Panc1 (cell line): ENCODE data around the gene UTF1.

Source experiments
- CTCF ChIP-seq: fragments of 450-650 bp; IDR thresholded peaks from 2 replicates; pipeline ENCODE4 v1.5.1; 2017; ENCODE audit warnings: mild to moderate bottlenecking
- POLR2AphosphoS5 ChIP-seq: IDR thresholded peaks from 2 replicates; pipeline ENCODE4 v1.6.1; 2012; ENCODE audit warnings: mild to moderate bottlenecking, low read depth, low read length, moderate library complexity
- REST ChIP-seq, 2 experiments: IDR thresholded peaks; 2 replicates each; pipeline ENCODE4 v1.6.1; 2011 to 2012; ENCODE audit warnings: low read depth in 2 of 2, control low read depth in 1 of 2, low read length in 1 of 2, mild to moderate bottlenecking in 1 of 2, moderate library complexity in 1 of 2; ENCODE audit not compliant: insufficient read depth in 1 of 2
- SIN3A ChIP-seq: IDR thresholded peaks from 2 replicates; pipeline ENCODE4 v1.6.1; 2012; ENCODE audit warnings: low read depth, mild to moderate bottlenecking, low read length, moderate library complexity, borderline replicate concordance; ENCODE audit not compliant: insufficient read depth
- TCF7L2 ChIP-seq: IDR thresholded peaks from 2 replicates; pipeline ENCODE4 v1.6.1; 2011; ENCODE audit warnings: mild to moderate bottlenecking, low read depth, low read length, inconsistent platforms

- TF ChIP-seq POLR2AphosphoS5, result peak; percentile 62; the same call in 1 of the 2 replicates
- no peak for TF ChIP-seq CTCF
- TF ChIP-seq TCF7L2, result no peak
- no peak for TF ChIP-seq REST (IDR thresholded peaks at IDR 0.05; ENCODE audit: insufficient read depth in 1 of 2, low read depth in 2 of 2, low read length in 1 of 2)
- TF ChIP-seq SIN3A, result no peak
These were observed 29.0 kb downstream of the UTF1 start for GRCh38 chr10:133258818-133259601.
